HG03442 (cell line): ENCODE results near the gene CTSE.
"Not testable (repeated sequence)": the region's sequence is repeated elsewhere in the genome, so short reads cannot be mapped to it uniquely, and the experiment has no call there.

Experiments
- ATAC-seq: cut with Tn5 transposase; IDR thresholded peaks from one replicate; pipeline ENCODE4 v1.9.1; 2021; ENCODE audit warnings: mild to moderate bottlenecking, moderate library complexity; ENCODE audit not compliant: unreplicated experiment

The CTSE gene

GRCh38 chr1:206023695-206024094 is at the start of gene CTSE:
Gene CTSE (minus strand): TSS chr1:206023895. CDS start chr1:206023791, 104 bp downstream.
- ATAC-seq: no peak

DNA sequence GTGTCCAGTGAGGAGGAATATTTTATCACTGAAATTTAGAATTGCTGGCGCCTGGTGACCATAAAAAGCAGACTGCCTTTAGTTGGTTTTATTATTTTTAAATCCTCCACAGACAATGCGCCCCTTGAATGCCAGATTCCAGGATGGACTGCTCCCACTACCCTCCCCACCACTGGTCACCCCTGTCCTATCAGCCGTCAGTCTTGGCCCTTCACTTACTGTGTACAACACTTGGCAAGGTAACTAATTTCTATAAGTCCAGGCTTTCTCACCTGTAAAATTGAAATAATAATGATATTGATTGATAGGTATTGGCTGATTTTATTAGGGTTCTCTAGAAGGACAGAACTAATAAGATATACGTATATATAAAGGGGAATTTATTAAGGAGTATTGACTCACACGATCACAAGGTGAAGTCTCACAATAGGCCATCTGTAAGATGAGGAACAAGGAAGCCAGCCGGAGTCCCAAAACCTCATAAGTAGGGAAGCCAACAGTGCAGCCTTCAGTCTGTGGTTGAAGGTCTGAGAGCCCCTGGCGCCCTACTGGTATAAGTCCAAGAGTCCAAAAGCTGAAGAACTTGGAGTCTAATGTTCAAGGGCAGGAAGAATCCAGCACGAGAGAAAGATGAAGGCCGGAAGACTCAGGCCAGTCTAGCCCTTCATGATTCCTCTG is 47.1 kb upstream of the CTSE start:
- no peak for ATAC-seq

DNA sequence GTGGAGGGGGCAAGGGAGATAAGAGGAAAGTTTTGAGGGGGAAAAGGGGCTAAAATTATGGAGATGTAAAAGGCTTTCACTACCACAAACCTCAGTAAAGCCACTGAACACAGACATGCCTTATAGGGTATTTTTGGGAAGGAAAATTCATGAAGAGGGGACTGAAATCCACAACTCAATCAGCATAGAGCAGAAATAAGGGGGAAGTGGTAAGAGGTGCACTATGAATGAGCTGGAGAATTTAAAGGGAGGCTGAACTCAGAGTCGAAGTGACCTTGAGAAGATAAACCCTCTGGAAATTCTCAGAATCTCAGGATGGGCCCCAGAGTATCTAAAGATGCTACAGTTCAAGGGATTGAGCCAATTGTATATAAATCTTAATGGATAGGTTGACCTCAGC is 44.6 kb upstream of the CTSE start:
- no peak for ATAC-seq

DNA sequence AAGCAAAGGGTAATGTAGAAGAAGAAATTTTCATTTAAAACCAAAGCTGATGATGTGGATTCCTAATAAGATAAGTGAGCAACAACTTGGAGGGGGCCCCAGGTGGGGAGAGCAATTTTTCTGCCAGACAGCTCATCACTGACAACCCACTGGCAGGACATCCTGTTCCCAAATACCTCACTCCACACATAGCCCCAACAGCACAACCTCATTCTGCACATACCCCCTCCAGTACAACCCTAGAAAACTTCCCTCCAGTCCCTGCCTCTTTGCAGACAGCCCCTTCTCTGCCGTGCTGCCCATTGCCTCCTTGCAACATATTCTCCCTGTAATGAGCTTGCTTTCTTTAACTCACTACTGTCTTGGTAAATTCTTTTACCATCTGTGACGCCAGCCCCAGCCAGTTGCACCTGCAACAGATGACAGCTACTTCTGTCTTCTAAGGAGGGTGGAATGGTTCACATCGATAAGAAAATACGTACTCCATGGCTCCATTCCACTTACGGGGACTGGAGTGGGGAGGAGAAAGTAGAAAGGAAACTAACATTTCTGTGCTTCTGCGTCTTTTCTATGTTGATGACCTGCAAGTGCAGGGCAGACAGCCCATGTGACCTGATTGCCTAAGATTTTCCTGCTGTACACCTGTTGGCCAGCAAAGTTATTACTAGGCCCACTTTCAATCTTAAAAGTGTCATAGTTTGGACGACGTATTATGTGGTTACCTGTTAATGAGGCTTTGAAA is 44.0 kb upstream of the CTSE start:
- ATAC-seq: no peak

GRCh38 chr1:206066479-206067171 is 42.9 kb upstream of the CTSE start:
- peak; percentile 88 for ATAC-seq

GRCh38 chr1:206065547-206066145 is 42.0 kb upstream of the CTSE start:
- no peak for ATAC-seq

DNA sequence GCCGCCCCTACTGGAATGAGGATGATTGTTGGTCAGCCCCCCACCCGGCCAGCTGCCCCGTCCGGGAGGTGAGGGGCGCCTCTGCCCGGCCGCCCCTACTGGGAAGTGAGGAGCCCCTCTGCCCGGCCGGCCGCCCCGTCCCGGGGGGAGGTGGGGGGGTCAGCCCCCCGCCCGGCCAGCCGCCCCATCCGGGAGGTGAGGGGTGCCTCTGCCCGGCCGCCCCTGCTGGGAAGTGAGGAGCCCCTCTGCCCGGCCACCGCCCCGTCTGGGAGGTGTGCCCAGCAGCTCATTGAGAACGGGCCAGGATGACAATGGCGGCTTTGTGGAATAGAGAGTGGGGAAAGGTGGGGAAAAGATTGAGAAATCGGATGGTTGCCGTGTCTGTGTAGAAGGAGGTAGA is 40.8 kb upstream of the CTSE start:
- ATAC-seq: not testable (repeated sequence)

- ATAC-seq: not testable (repeated sequence)
Measured at GRCh38 chr1:206064001-206064400, 40.3 kb upstream of the CTSE start.

- ATAC-seq: no peak
Measured at GRCh38 chr1:206062464-206062863, 38.8 kb upstream of the CTSE start.

DNA sequence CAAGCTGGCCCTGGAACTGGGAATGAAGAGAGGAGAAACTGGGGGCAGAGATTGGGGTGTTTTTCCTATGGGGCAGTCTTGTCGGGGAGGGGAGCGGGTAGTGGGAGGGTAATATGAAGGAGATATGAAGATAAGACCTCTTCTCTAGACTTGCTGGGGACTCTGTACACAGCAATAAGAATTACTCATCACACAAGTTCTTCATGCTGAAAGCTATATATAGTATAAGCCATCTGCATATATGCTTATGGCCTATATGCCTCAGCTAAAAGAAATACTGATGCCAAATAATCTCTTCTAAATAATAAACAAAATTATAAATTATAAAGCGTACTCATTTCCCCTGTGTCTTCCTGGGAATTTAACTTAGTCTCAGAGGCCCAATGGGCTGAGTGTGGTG is 37.1 kb upstream of the CTSE start:
- no peak for ATAC-seq

GRCh38 chr1:206059355-206059915 is 35.7 kb upstream of the CTSE start:
- no peak for ATAC-seq

DNA sequence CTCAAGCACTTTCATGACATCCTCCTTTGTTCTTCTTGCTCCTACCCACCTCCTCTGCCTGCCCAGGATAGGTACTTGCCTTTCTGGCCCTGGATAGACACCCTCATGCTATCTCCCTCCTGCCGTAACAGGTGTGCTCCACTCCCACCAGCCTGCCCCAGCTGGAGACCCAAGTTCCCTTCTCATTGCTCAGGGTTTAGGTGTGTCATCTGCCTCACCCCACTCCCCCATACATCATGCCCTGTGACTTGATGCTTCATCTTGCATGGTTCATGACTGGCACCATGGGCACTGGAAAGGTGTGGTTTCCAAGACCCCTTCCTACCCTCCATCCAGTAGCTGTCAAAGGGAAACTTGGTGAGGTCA is 35.2 kb upstream of the CTSE start:
- ATAC-seq: no peak

GRCh38 chr1:206058289-206058926 is 34.7 kb upstream of the CTSE start:
- ATAC-seq: not testable (repeated sequence)

DNA sequence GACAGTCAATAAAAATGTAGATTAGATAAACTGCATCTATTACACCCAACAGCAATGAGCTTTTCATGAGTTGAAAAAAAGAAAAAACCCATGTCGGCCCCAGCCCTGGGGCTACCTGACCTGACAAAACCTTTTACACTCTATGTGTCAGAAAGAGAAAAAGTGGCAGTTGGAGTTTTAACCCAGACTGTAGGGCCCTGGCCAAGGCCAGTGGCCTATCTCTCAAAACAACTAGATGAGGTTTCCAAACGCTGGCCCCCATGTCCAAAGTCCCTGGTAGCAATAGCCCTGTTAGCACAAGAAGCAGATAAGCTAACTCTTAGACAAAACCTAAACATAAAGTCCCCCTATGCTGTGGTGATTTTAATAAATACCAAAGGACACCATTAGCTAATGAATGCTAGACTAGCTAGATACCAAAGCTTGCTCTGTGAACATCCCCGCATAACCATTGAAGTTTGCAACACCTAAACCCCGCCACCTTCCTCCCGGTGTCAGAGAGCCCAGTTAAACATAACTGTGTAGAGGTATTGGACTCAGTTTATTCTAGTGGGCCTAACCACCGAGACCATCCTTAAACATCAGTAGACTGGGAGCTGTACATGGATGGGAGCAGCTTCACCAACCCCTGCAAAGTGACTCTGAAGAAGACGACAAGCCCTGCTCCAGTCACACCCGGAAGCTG is 32.1 kb upstream of the CTSE start:
- ATAC-seq: not testable (repeated sequence)

- ATAC-seq: not testable (repeated sequence)
Measured at GRCh38 chr1:206055069-206055625, 31.5 kb upstream of the CTSE start.

- not testable (repeated sequence) for ATAC-seq
Measured at GRCh38 chr1:206053616-206054015, 29.9 kb upstream of the CTSE start.

DNA sequence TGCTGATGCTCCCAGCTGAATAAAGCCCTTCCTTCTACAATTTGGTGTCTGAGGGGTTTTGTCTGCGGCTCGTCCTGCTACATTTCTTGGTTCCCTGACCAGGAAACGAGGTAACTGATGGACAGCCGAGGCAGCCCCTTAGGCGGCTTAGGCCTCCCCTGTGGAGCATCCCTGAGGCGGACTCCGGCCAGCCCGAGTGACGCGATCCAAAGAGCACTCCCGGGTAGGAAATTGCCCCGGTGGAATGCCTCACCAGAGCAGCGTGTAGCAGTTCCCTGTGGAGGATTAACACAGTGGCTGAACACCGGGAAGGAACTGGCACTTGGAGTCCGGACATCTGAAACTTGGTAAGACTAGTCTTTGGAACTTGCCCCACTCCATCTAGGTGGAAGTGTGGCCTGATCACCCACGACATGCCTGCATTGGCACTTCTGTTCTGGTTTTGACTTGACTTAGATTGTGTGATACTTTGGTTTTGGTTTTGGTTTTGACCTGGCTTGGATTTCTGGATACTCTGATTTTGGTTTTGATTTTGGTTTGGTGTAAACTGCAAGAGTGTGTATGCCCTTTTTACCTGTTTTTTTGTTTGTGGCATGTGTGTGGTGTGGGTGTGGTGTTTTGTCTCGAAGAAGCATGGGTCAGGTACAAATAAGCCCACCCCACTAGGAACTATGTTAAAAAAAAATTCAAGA is 29.4 kb upstream of the CTSE start, which contains the start of gene RHEX:
RHEX (plus strand) TSS at position 255 of the 692 bp plus-strand sequence. CDS start 44,656 bp downstream, outside the sequence.
- not testable (repeated sequence) for ATAC-seq

GRCh38 chr1:206052231-206052865 is 28.7 kb upstream of the CTSE start:
- ATAC-seq: not testable (repeated sequence)
